Fibroblast of lung (primary cell): ENCODE data around the gene GPRASP2. TPM values are rescaled to one million over a fixed set of nuclear protein-coding genes. Genes with fewer than 3 reads are reported as not detected.

Experiments used
- DNase-seq, 2 donors: peaks; one replicate each; pipeline versions ENCODE4 v3.0.0 to v3.0.0-alpha.2; 2010; ENCODE audit warnings: low read depth in 2 of 2
- H2AFZ ChIP-seq: 2 replicates; pipeline ENCODE4 v1.5.1; 2012; ENCODE audit warnings: low read length, control low read depth, inconsistent platforms
- H3K27ac ChIP-seq: 2 replicates; pipeline ENCODE4 v1.5.1; 2011; ENCODE audit warnings: low read length, control low read depth; ENCODE audit not compliant: insufficient read depth
- H3K27me3 ChIP-seq: 2 replicates; pipeline ENCODE4 v1.5.1; 2011; ENCODE audit warnings: mild to moderate bottlenecking, low read length; ENCODE audit not compliant: control insufficient read depth, insufficient read depth
- H3K36me3 ChIP-seq: 2 replicates; pipeline ENCODE4 v1.5.1; 2011; ENCODE audit warnings: low read length; ENCODE audit not compliant: control insufficient read depth, insufficient read depth
- H3K4me1 ChIP-seq: 2 replicates; pipeline ENCODE4 v1.5.1; 2011; ENCODE audit warnings: low read length; ENCODE audit not compliant: control insufficient read depth, insufficient read depth; ENCODE audit errors: extremely low read depth
- H3K4me2 ChIP-seq: 2 replicates; pipeline ENCODE4 v1.5.1; 2011; ENCODE audit warnings: low read length, control low read depth; ENCODE audit not compliant: insufficient read depth; ENCODE audit errors: extremely low read depth
- H3K4me3 ChIP-seq, 4 experiments: fragments of 200-600 bp in 1 of 4; sonication (generic) in 1 of 4; replicated peaks in 1 of 4; 2 replicates each; pipeline ENCODE4 v1.5.1; 2011 to 2016; ENCODE audit warnings: low read length in 4 of 4, low read depth in 3 of 4, mild to moderate bottlenecking in 3 of 4, control low read depth in 2 of 4, inconsistent platforms in 1 of 4, mixed read lengths in 1 of 4; ENCODE audit not compliant: insufficient read depth in 1 of 4; ENCODE audit errors: control extremely low read depth in 1 of 4
- H3K79me2 ChIP-seq: 2 replicates; pipeline ENCODE4 v1.5.1; 2012; ENCODE audit warnings: mild to moderate bottlenecking, low read length, inconsistent platforms; ENCODE audit not compliant: control insufficient read depth, insufficient read depth
- H3K9ac ChIP-seq: 2 replicates; pipeline ENCODE4 v1.5.1; 2011; ENCODE audit warnings: mild to moderate bottlenecking, low read length, control low read depth; ENCODE audit not compliant: insufficient read depth
- H3K9me3 ChIP-seq: 2 replicates; pipeline ENCODE4 v1.5.1; 2012; ENCODE audit warnings: low read depth, low read length; ENCODE audit not compliant: control insufficient read depth, insufficient read depth
- H4K20me1 ChIP-seq: 2 replicates; pipeline ENCODE4 v1.5.1; 2011; ENCODE audit warnings: low read length; ENCODE audit not compliant: control insufficient read depth, insufficient read depth; ENCODE audit errors: extremely low read depth
- CTCF ChIP-seq, 2 donors: IDR thresholded peaks in 1 of 2; conservative IDR thresholded peaks in 1 of 2; 1 replicate in 1 of 2; 2 replicates in 1 of 2; pipeline ENCODE4 v1.5.1; 2011 to 2012; ENCODE audit warnings: low read length in 2 of 2, control low read depth in 1 of 2, inconsistent platforms in 1 of 2, low read depth in 1 of 2, mild to moderate bottlenecking in 1 of 2
- EZH2 ChIP-seq: IDR thresholded peaks from 2 replicates; pipeline ENCODE4 v1.5.1; 2012; ENCODE audit warnings: low read length, control low read depth, mild to moderate bottlenecking; ENCODE audit errors: missing control alignments
- polyA plus RNA-seq, 2 donors: library from polyadenylated mRNA; depleted of rRNA in 1 of 2; stranded (reverse) in 1 of 2; unstranded in 1 of 2; fragments of >200 nt; gene quantifications; 2 replicates each; pipeline ENCODE4 v1.2.1, GENCODE V29; 2011 to 2012; ENCODE audit warnings: missing spikeins in 1 of 2
- total RNA-seq: library from RNA; depleted of rRNA; stranded (reverse); fragments of >200 nt; gene quantifications from 2 replicates; pipeline ENCODE4 v1.2.1, GENCODE V29; 2014

Gene GPRASP2
- total and polyA plus RNA-seq, 2 donors (not counting 1 experiment from before 2014, with no cell fraction given) = 8.8 to 24.6 TPM

GRCh38 chrX:102767287-102767686 lies 55.0 kb downstream of the GPRASP2 start:
- Histone ChIP-seq H2AFZ (no peak overlapping the region), H3K9me3 (no peaks in the 10 kb centered on the region), H3K27me3 (no peaks in the 10 kb centered on the region), H3K4me1 (peaks cover 7% of the 10 kb centered on the region), H3K79me2 (peaks cover 2% of the 10 kb centered on the region), H3K36me3 (no peaks in the 10 kb centered on the region), H3K27ac (no peak overlapping the region), H3K4me3 (no peak overlapping the region), H3K4me2 (no peak overlapping the region), H3K9ac (no peak overlapping the region), H4K20me1 (no peaks in the 10 kb centered on the region)
- DNase-seq = no peak
- no peak for TF ChIP-seq EZH2
- TF ChIP-seq CTCF (conservative IDR thresholded peaks at IDR 0.05 in 1 of 2, IDR thresholded peaks at IDR 0.05 in 1 of 2; ENCODE audit: low read depth in 1 of 2, low read length in 2 of 2) = no peak

Other genes with a start within 250 kb of the GPRASP2 start
- gene TCP11X2, start 240.6 kb upstream of the GPRASP2 start, total RNA-seq = not detected in 2 replicates
- gene TCP11X2, start 240.6 kb upstream of the GPRASP2 start, polyA plus RNA-seq = not detected in 2 replicates
- 3.6 and 4.1 TPM in 2 replicates for gene TMSB15A, start 195.7 kb upstream of the GPRASP2 start, total RNA-seq
- gene TMSB15A, start 195.7 kb upstream of the GPRASP2 start, polyA plus RNA-seq = 18.1 and 36.0 TPM in 2 replicates
- gene ARMCX5, start 112.9 kb upstream of the GPRASP2 start, total RNA-seq = 12.8 and 22.8 TPM in 2 replicates
- 12.9 and 13.9 TPM in 2 replicates for gene ARMCX5, start 112.9 kb upstream of the GPRASP2 start, polyA plus RNA-seq
- gene GPRASP1, start 61.0 kb upstream of the GPRASP2 start, total RNA-seq = 4.9 and 5.8 TPM in 2 replicates
- 1.6 and 1.7 TPM in 2 replicates for gene GPRASP1, start 61.0 kb upstream of the GPRASP2 start, polyA plus RNA-seq
- 5.9 and 9.7 TPM in 2 replicates for gene GPRASP3, start 8.3 kb downstream of the GPRASP2 start, total RNA-seq
- gene GPRASP3, start 8.3 kb downstream of the GPRASP2 start, polyA plus RNA-seq = 6.4 and 7.3 TPM in 2 replicates
- 0.26 and 0.33 TPM in 2 replicates for gene RAB40AL, start 224.8 kb downstream of the GPRASP2 start, total RNA-seq
- gene RAB40AL, start 224.8 kb downstream of the GPRASP2 start, polyA plus RNA-seq = 0.06 and 0.12 TPM in 2 replicates